IMR-90 (cell line): ENCODE data around the gene TOGARAM2. TPM values are rescaled to one million over a fixed set of nuclear protein-coding genes. Genes with fewer than 3 reads are reported as not detected.
A peak's percentile ranks its signal among the peaks of the same experiment; 100 is the strongest.

Source experiments
- ATAC-seq: fragments of 200-7000 bp; cut with Tn5 transposase; 2 replicates; pipeline ENCODE4 v1.9.1; 2020; ENCODE audit warnings: low read depth, mild to moderate bottlenecking, moderate library complexity
- BruUV-seq: library from RNA; stranded (reverse); fragments of 400-500 nt; replicated peaks from 2 replicates; lab custom pipeline; 2021; lab: Mats Ljungman, UMichigan
- CTCF ChIA-PET: fragments of 300-600 bp; formaldehyde crosslinking; extraction: SDS; loops from one replicate; lab custom pipeline; 2021; ENCODE audit warnings: antibody characterized with exemption; lab: Yijun Ruan, JAX
- POLR2A ChIA-PET: fragments of 300-600 bp; sonication (Branson Sonifier 250); formaldehyde crosslinking; loops from one replicate; lab custom pipeline; 2022; ENCODE audit warnings: antibody characterized with exemption; ENCODE audit not compliant: unreplicated experiment; lab: Charles Lee
- DNase-seq: peaks from one replicate; pipeline ENCODE4 v3.0.0; 2013
- H2AFZ ChIP-seq: replicated peaks from 2 replicates; pipeline ENCODE3; 2013; ENCODE audit warnings: low read length, mild to moderate bottlenecking; ENCODE audit not compliant: poor library complexity
- H2AK5ac ChIP-seq: 2 replicates; pipeline ENCODE4 v1.6.1; 2013; ENCODE audit warnings: low read depth, low read length, inconsistent platforms
- H2AK9ac ChIP-seq: replicated peaks from 2 replicates; pipeline ENCODE3; 2013; ENCODE audit warnings: mild to moderate bottlenecking, low read depth, low read length, moderate library complexity; ENCODE audit not compliant: poor library complexity
- H2BK120ac ChIP-seq: 2 replicates; pipeline ENCODE4 v1.6.1; 2013; ENCODE audit warnings: low read depth, low read length, inconsistent platforms
- H2BK15ac ChIP-seq: 3 replicates; pipeline ENCODE4 v1.6.1; 2013; ENCODE audit warnings: low read depth, low read length, inconsistent platforms
- H2BK20ac ChIP-seq: 2 replicates; pipeline ENCODE4 v1.6.1; 2013; ENCODE audit warnings: low read depth, mild to moderate bottlenecking, inconsistent platforms, low read length, moderate library complexity
- H2BK5ac ChIP-seq: 2 replicates; pipeline ENCODE4 v1.6.1; 2013; ENCODE audit warnings: mild to moderate bottlenecking, low read depth, low read length, inconsistent platforms; ENCODE audit not compliant: poor library complexity, severe bottlenecking
- H3K14ac ChIP-seq: replicated peaks from 2 replicates; pipeline ENCODE4 v1.6.1; 2013; ENCODE audit warnings: low read depth, low read length, inconsistent platforms
- H3K18ac ChIP-seq: 2 replicates; pipeline ENCODE4 v1.6.1; 2013; ENCODE audit warnings: low read depth, low read length, control low read depth
- H3K23ac ChIP-seq: 2 replicates; pipeline ENCODE4 v1.6.1; 2013; ENCODE audit warnings: low read depth, low read length, inconsistent platforms
- H3K27ac ChIP-seq: 2 replicates; pipeline ENCODE4 v1.5.1; 2013; ENCODE audit warnings: mild to moderate bottlenecking, control low read depth, low read length; ENCODE audit not compliant: insufficient read depth
- H3K27me3 ChIP-seq: 2 replicates; pipeline ENCODE4 v1.6.1; 2013; ENCODE audit warnings: low read length; ENCODE audit not compliant: control insufficient read depth, insufficient read depth
- H3K36me3 ChIP-seq: 2 replicates; pipeline ENCODE4 v1.6.1; 2013; ENCODE audit warnings: low read length, mixed read lengths; ENCODE audit not compliant: control insufficient read depth, insufficient read depth
- H3K4ac ChIP-seq: 2 replicates; pipeline ENCODE4 v1.6.1; 2013; ENCODE audit warnings: low read depth, low read length, inconsistent platforms
- H3K4me1 ChIP-seq: 2 replicates; pipeline ENCODE4 v1.6.1; 2013; ENCODE audit warnings: low read length, mixed read lengths; ENCODE audit not compliant: control insufficient read depth, insufficient read depth
- H3K4me2 ChIP-seq: 2 replicates; pipeline ENCODE4 v1.6.1; 2013; ENCODE audit warnings: low read depth, mild to moderate bottlenecking, control low read depth, low read length, moderate library complexity
- H3K4me3 ChIP-seq: 2 replicates; pipeline ENCODE4 v1.5.1; 2013; ENCODE audit warnings: low read depth, mild to moderate bottlenecking, control low read depth, low read length, moderate library complexity; ENCODE audit not compliant: insufficient read depth
- H3K56ac ChIP-seq: 2 replicates; pipeline ENCODE4 v1.6.1; 2013; ENCODE audit warnings: low read length, inconsistent platforms; ENCODE audit not compliant: insufficient read depth; ENCODE audit errors: extremely low read depth
- H3K79me1 ChIP-seq, 2 experiments: 2 replicates each; pipeline ENCODE4 v1.6.1; 2013; ENCODE audit warnings: low read length in 2 of 2, inconsistent platforms in 1 of 2, low read depth in 1 of 2
- H3K9ac ChIP-seq: 2 replicates; pipeline ENCODE4 v1.6.1; 2013; ENCODE audit warnings: low read depth, low read length, control low read depth
- H3K9me1 ChIP-seq: 2 replicates; pipeline ENCODE4 v1.6.1; 2013; ENCODE audit warnings: low read length, inconsistent platforms; ENCODE audit not compliant: insufficient read depth
- H3K9me3 ChIP-seq: 2 replicates; pipeline ENCODE4 v1.6.1; 2013; ENCODE audit warnings: low read length; ENCODE audit not compliant: control insufficient read depth, insufficient read depth
- H4K20me1 ChIP-seq: 2 replicates; pipeline ENCODE4 v1.6.1; 2013; ENCODE audit warnings: low read length, inconsistent platforms; ENCODE audit not compliant: insufficient read depth
- H4K5ac ChIP-seq: 2 replicates; pipeline ENCODE4 v1.6.1; 2013; ENCODE audit warnings: mild to moderate bottlenecking, low read depth, low read length, control low read depth
- H4K8ac ChIP-seq, 2 experiments: 2 replicates each; pipeline ENCODE4 v1.6.1; 2013; ENCODE audit warnings: low read depth in 2 of 2, low read length in 2 of 2, control low read depth in 1 of 2, inconsistent platforms in 1 of 2
- H4K91ac ChIP-seq: 2 replicates; pipeline ENCODE4 v1.6.1; 2013; ENCODE audit warnings: low read depth, low read length, inconsistent platforms; ENCODE audit not compliant: insufficient read depth
- CEBPB ChIP-seq: IDR thresholded peaks from 2 replicates; pipeline ENCODE4 v1.6.1; 2012; ENCODE audit warnings: low read depth, low read length, improper control_type of control experiment
- RAD21 ChIP-seq: IDR thresholded peaks from 2 replicates; pipeline ENCODE4 v1.6.1; 2012; ENCODE audit warnings: low read length, improper control_type of control experiment
- RCOR1 ChIP-seq: IDR thresholded peaks from 2 replicates; pipeline ENCODE4 v1.6.1; 2012; ENCODE audit warnings: mild to moderate bottlenecking, low read length, improper control_type of control experiment; ENCODE audit not compliant: insufficient replicate concordance
- WGBS, 2 experiments: methylation state at CpG; one replicate each; pipeline versions ENCODE4 v1.1.5 to v1.1.7; 2013; ENCODE audit warnings: missing lambda C conversion rate in 2 of 2; ENCODE audit not compliant: insufficient read length in 1 of 2; ENCODE audit errors: extremely low coverage in 2 of 2; 5-methylcytosine and 5-hydroxymethylcytosine counted together
- dilution Hi-C: fragments of 300-500 bp; cut with HindIII; formaldehyde crosslinking; loops from one replicate; pipeline ENCODE4 v1.14.3; 2018; ENCODE audit warnings: low sequenced_read_pairs; ENCODE audit not compliant: unreplicated experiment
- in situ Hi-C: fragments of 300-500 bp; cut with MboI; formaldehyde crosslinking; loops from 3 replicates; pipeline ENCODE4 v1.14.3; 2019; ENCODE audit warnings: low sequenced_read_pairs, inconsistent platforms, mixed read lengths
- intact Hi-C: fragments of 100-400 bp; cut with micrococcal nuclease; formaldehyde crosslinking; loops from 2 replicates; pipeline ENCODE4 v1.10.0; 2022
- polyA plus RNA-seq, 3 experiments: library from polyadenylated mRNA; depleted of rRNA; stranded (reverse); fragments of >200 nt; gene quantifications; 2 replicates each; pipeline ENCODE4 v1.2.3, GENCODE V29; 2012; ENCODE audit warnings: low replicate concordance in 1 of 3
- total RNA-seq: library from RNA; depleted of rRNA; stranded (reverse); fragments of >200 nt; gene quantifications from 2 replicates; pipeline ENCODE4 v1.2.3, GENCODE V29; 2012

Gene TOGARAM2
- total and polyA plus RNA-seq, 2 of the 4 experiments (the other 2 are of a cell fraction), result under 0.01 to 0.38 TPM

GRCh38 chr2:29013057-29013780 lies 32.1 kb downstream of the TOGARAM2 start:
- Histone ChIP-seq H2AFZ (peak overlapping the region; percentile 3), H4K91ac (no peak overlapping the region), H2BK15ac (no peak overlapping the region; the same call in 2 of the 3 replicates), H3K23ac (no peak overlapping the region), H3K14ac (no peak overlapping the region), H3K18ac (no peak overlapping the region), H2BK120ac (no peak overlapping the region), H3K4ac (no peak overlapping the region), H4K20me1 (no peaks in the 10 kb centered on the region; the same call in 1 of the 2 replicates), H3K9me1 (peaks cover 9% of the 10 kb centered on the region), H3K9ac (no peak overlapping the region), H4K5ac (no peak overlapping the region), H3K36me3 (no peaks in the 10 kb centered on the region), H2AK5ac (no peak overlapping the region), H3K4me3 (no peak overlapping the region), H4K8ac (no peak overlapping the region), H3K27me3 (peaks cover 4% of the 10 kb centered on the region; the same call in 1 of the 2 replicates), H3K27ac (no peak overlapping the region), H3K4me2 (no peak overlapping the region), H3K9me3 (no peaks in the 10 kb centered on the region), H3K4me1 (peaks cover 18% of the 10 kb centered on the region), H2BK5ac (no peak overlapping the region), H3K56ac (no peak overlapping the region), H2AK9ac (no peak overlapping the region), H3K79me1 (no peaks in the 10 kb centered on the region), H2BK20ac (no peak overlapping the region)
- peak; percentile 25; the same call in 1 of the 2 replicates for TF ChIP-seq RAD21
- no peak for TF ChIP-seq CEBPB
- TF ChIP-seq RCOR1, result no peak
- ChIA-PET POLR2A (no interaction called here), CTCF (no interaction called here)
- BruUV-seq, result no TSS peak
- 93% methylated on average over 3 of the region's 11 CpGs; no CpG with 5 or more reads in 1 of the 2 experiments for WGBS, 2 experiments
- dilution Hi-C loops (no loop called here), in situ Hi-C loops (no loop called here), intact Hi-C loops (no loop called here)
- no peak for ATAC-seq
- DNase-seq, result peak; percentile 15
